Adipocyte (in vitro differentiated cells): ENCODE results near the gene FMNL2.
A peak's percentile ranks its signal among the peaks of the same experiment; 100 is the strongest.
"Not testable (repeated sequence)": the region's sequence is repeated elsewhere in the genome, so short reads cannot be mapped to it uniquely, and the experiment has no call there.

Source experiments
- DNase-seq: peaks from one replicate; pipeline ENCODE4 v3.0.0-alpha.2; 2015; ENCODE audit warnings: low read depth
- H3K27me3 ChIP-seq: replicated peaks from 2 replicates; pipeline ENCODE4 v1.7.0; 2013; ENCODE audit warnings: mild to moderate bottlenecking, low read length, moderate library complexity; ENCODE audit not compliant: control insufficient read depth, insufficient read depth
- H3K36me3 ChIP-seq: 2 replicates; pipeline ENCODE4 v1.7.0; 2013; ENCODE audit warnings: low read length, mild to moderate bottlenecking, moderate library complexity; ENCODE audit not compliant: control insufficient read depth, insufficient read depth, severe bottlenecking
- H3K4me1 ChIP-seq: 2 replicates; pipeline ENCODE4 v1.7.0; 2013; ENCODE audit warnings: mild to moderate bottlenecking, low read length, moderate library complexity; ENCODE audit not compliant: control insufficient read depth, insufficient read depth
- H3K4me3 ChIP-seq: 2 replicates; pipeline ENCODE4 v1.7.0; 2013; ENCODE audit warnings: mild to moderate bottlenecking, low read length, moderate library complexity
- H3K9ac ChIP-seq: 2 replicates; pipeline ENCODE4 v1.7.0; 2013; ENCODE audit warnings: mild to moderate bottlenecking, low read length, moderate library complexity
- H3K9me3 ChIP-seq: 2 replicates; pipeline ENCODE4 v1.7.0; 2013; ENCODE audit warnings: mild to moderate bottlenecking, low read length, moderate library complexity; ENCODE audit not compliant: control insufficient read depth

FMNL2 gene

GRCh38 chr2:152322222-152322621 is 12.8 kb upstream of the FMNL2 start:
- Histone ChIP-seq H3K9ac (no peak overlapping the region), H3K9me3 (no peaks in the 10 kb centered on the region), H3K36me3 (no peaks in the 10 kb centered on the region), H3K27me3 (no peaks in the 10 kb centered on the region), H3K4me1 (no peaks in the 10 kb centered on the region), H3K4me3 (no peak overlapping the region)
- no peak for DNase-seq

GRCh38 chr2:152325126-152325525 is 9.8 kb upstream of the FMNL2 start:
- DNase-seq, H3K9ac ChIP-seq, H3K4me1 ChIP-seq: not testable (repeated sequence)

GRCh38 chr2:152326710-152327109 is 8.3 kb upstream of the FMNL2 start:
- Histone ChIP-seq H3K9ac (no peak overlapping the region), H3K4me1 (no peaks in the 10 kb centered on the region)
- DNase-seq, result no peak

More at GRCh38 chr2:152325126-152325525, 9.8 kb upstream of the FMNL2 start:
- H3K27me3 ChIP-seq, H3K4me3 ChIP-seq, H3K36me3 ChIP-seq, H3K9me3 ChIP-seq: not testable (repeated sequence)

GRCh38 chr2:152328013-152328412 is 7.0 kb upstream of the FMNL2 start:
- no peaks in the 10 kb centered on the region for H3K9me3 ChIP-seq
- no peak overlapping the region for H3K4me3 ChIP-seq
- no peak overlapping the region for H3K9ac ChIP-seq
- DNase-seq, result no peak
- H3K36me3 ChIP-seq, result no peaks in the 10 kb centered on the region
- no peaks in the 10 kb centered on the region for H3K4me1 ChIP-seq
- H3K27me3 ChIP-seq, result no peaks in the 10 kb centered on the region

More at GRCh38 chr2:152326710-152327109, 8.3 kb upstream of the FMNL2 start:
- H3K4me3 ChIP-seq, result no peak overlapping the region
- H3K36me3 ChIP-seq, result no peaks in the 10 kb centered on the region
- H3K27me3 ChIP-seq, result no peaks in the 10 kb centered on the region
- no peaks in the 10 kb centered on the region for H3K9me3 ChIP-seq

- H3K9me3 ChIP-seq, result no peaks in the 10 kb centered on the region
- no peak for DNase-seq
- H3K4me3 ChIP-seq, result no peak overlapping the region
- no peaks in the 10 kb centered on the region for H3K27me3 ChIP-seq
- peaks cover 4% of the 10 kb centered on the region for H3K4me1 ChIP-seq
- H3K36me3 ChIP-seq, result no peaks in the 10 kb centered on the region
- no peak overlapping the region for H3K9ac ChIP-seq
Measured at GRCh38 chr2:152330235-152330866, 4.6 kb upstream of the FMNL2 start.

- no peak for DNase-seq
- peak overlapping the region; percentile 90 for H3K4me3 ChIP-seq
- no peaks in the 10 kb centered on the region for H3K9me3 ChIP-seq
Measured at GRCh38 chr2:152334701-152335015, 316 bp upstream of the FMNL2 start.

GRCh38 chr2:152335726-152336118 is 748 bp downstream of the FMNL2 start:
- Histone ChIP-seq H3K4me1 (peaks cover 22% of the 10 kb centered on the region), H3K36me3 (no peaks in the 10 kb centered on the region), H3K9ac (peak overlapping the region; percentile 90), H3K9me3 (no peaks in the 10 kb centered on the region), H3K4me3 (peak overlapping the region; percentile 90), H3K27me3 (no peaks in the 10 kb centered on the region)
- DNase-seq, result no peak

More at GRCh38 chr2:152334701-152335015, 316 bp upstream of the FMNL2 start:
- peak overlapping the region; percentile 90 for H3K9ac ChIP-seq
- peaks cover 22% of the 10 kb centered on the region for H3K4me1 ChIP-seq
- H3K36me3 ChIP-seq, result no peaks in the 10 kb centered on the region
- no peaks in the 10 kb centered on the region for H3K27me3 ChIP-seq

- H3K9ac ChIP-seq, result peak overlapping the region; percentile 90
- no peaks in the 10 kb centered on the region for H3K9me3 ChIP-seq
- H3K36me3 ChIP-seq, result no peaks in the 10 kb centered on the region
- peak overlapping the region; percentile 90 for H3K4me3 ChIP-seq
- peaks cover 22% of the 10 kb centered on the region for H3K4me1 ChIP-seq
- DNase-seq, result peak; percentile 80
- no peaks in the 10 kb centered on the region for H3K27me3 ChIP-seq
Measured at GRCh38 chr2:152336119-152336853, 1.3 kb downstream of the FMNL2 start.

- no peaks in the 10 kb centered on the region for H3K36me3 ChIP-seq
- peak overlapping the region; percentile 90 for H3K4me3 ChIP-seq
- peak overlapping the region; percentile 90 for H3K9ac ChIP-seq
- H3K27me3 ChIP-seq, result no peaks in the 10 kb centered on the region
- no peaks in the 10 kb centered on the region for H3K9me3 ChIP-seq
- peak; percentile 60 for DNase-seq
- peaks cover 22% of the 10 kb centered on the region for H3K4me1 ChIP-seq
Measured at GRCh38 chr2:152336854-152337510, 2.0 kb downstream of the FMNL2 start.

GRCh38 chr2:152337511-152337903 is 2.5 kb downstream of the FMNL2 start:
- H3K9ac ChIP-seq, result peak overlapping the region; percentile 90
- no peak for DNase-seq
- no peaks in the 10 kb centered on the region for H3K36me3 ChIP-seq
- H3K27me3 ChIP-seq, result no peaks in the 10 kb centered on the region
- H3K4me1 ChIP-seq, result peaks cover 22% of the 10 kb centered on the region
- H3K9me3 ChIP-seq, result no peaks in the 10 kb centered on the region
- peak overlapping the region; percentile 90 for H3K4me3 ChIP-seq

GRCh38 chr2:152339556-152340286 is 4.7 kb downstream of the FMNL2 start:
- H3K27me3 ChIP-seq, result no peaks in the 10 kb centered on the region
- no peak overlapping the region for H3K9ac ChIP-seq
- DNase-seq, result no peak
- H3K36me3 ChIP-seq, result no peaks in the 10 kb centered on the region
- no peak overlapping the region for H3K4me3 ChIP-seq
- peaks cover 18% of the 10 kb centered on the region for H3K4me1 ChIP-seq
- no peaks in the 10 kb centered on the region for H3K9me3 ChIP-seq
